HG02763 (cell line): ENCODE data around the gene SDR42E2.

ENCODE experiments used
- ATAC-seq: cut with Tn5 transposase; IDR thresholded peaks from one replicate; pipeline ENCODE4 v1.9.1; 2021; ENCODE audit warnings: mild to moderate bottlenecking, moderate library complexity; ENCODE audit not compliant: unreplicated experiment

Gene SDR42E2

DNA sequence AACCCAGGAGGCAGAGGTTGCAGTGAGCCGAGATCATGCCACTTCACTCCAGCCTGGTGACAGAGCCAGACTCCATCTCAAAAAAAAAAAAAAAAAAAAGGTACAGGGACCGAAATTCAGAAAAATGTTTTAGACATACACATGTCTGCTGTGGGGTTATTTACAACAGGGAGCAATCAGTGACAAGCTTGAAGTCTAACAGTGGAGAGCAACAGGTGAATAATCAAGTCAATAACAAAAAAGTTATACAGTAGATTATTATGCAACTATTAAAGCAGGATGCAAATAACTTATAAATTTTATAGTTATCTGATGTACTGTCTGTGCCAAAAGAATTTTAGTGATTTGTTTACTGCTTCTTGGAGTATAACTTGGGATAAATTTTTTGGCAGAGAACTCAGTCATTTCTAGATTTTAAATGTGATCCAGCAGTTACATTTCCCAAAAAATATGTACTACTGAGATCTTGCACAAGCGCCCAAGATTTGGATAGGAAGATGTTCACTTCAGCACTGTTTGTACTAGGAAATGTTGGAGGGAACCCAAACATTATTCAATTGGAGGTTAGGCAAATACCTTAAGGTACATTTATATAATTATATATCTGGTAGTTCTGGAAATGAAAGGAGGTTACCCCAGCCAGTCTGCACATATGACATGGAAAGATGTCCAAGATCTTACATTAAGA lies 77.9 kb downstream of the SDR42E2 start:
- ATAC-seq = no peak
